GM12878 (cell line): ENCODE measurements around the gene ARVCF. TPM values are rescaled to one million over a fixed set of nuclear protein-coding genes. Genes with fewer than 3 reads are reported as not detected.

ENCODE experiments used
- ATAC-seq: fragments of 200-7000 bp; cut with Tn5 transposase; 3 replicates; pipeline ENCODE4 v1.9.1; 2020; ENCODE audit warnings: mild to moderate bottlenecking, moderate library complexity
- BruUV-seq: library from RNA; stranded (reverse); fragments of 400-500 nt; replicated peaks from 2 replicates; lab custom pipeline; 2021; lab: Mats Ljungman, UMichigan
- CTCF ChIA-PET: fragments of 300-600 bp; sonication (Branson Sonifier 250); formaldehyde crosslinking; extraction: SDS; loops from one replicate; lab custom pipeline; 2021; ENCODE audit warnings: inconsistent platforms; lab: Yijun Ruan, JAX
- POLR2A ChIA-PET: fragments of 350-600 bp; formaldehyde crosslinking; extraction: SDS; loops from one replicate; lab custom pipeline; 2021; ENCODE audit warnings: inconsistent platforms; lab: Charles Lee
- RAD21 ChIA-PET: fragments of 300-600 bp; sonication (Branson Sonifier 250); formaldehyde crosslinking; loops from one replicate; lab custom pipeline; 2023; ENCODE audit warnings: antibody characterized with exemption; ENCODE audit not compliant: unreplicated experiment; lab: Charles Lee
- SMC1A ChIA-PET: fragments of 300-600 bp; sonication (Branson Sonifier 250); formaldehyde crosslinking; loops from one replicate; lab custom pipeline; 2023; ENCODE audit not compliant: unreplicated experiment, uncharacterized antibody; lab: Charles Lee
- DNase-seq: peaks from one replicate; pipeline ENCODE4 v3.0.0-alpha.2; 2011; ENCODE audit warnings: low read depth, low spot score
- FAIRE-seq: peaks from 3 replicates; lab custom pipeline; 2011; peaks lifted over from hg19 to GRCh38; lab: Jason Lieb, UNC
- H2AFZ ChIP-seq: 2 replicates; pipeline ENCODE4 v1.6.0; 2011; ENCODE audit warnings: low read depth, low read length, control low read depth; ENCODE audit not compliant: control insufficient read depth
- H3K27ac ChIP-seq: 2 replicates; pipeline ENCODE4 v1.5.1; 2011; ENCODE audit warnings: control low read depth; ENCODE audit not compliant: control insufficient read depth, insufficient read depth
- H3K27me3 ChIP-seq, 2 experiments: replicated peaks in 1 of 2; 2 replicates each; pipeline versions ENCODE4 v1.6.0 to v1.6.1; 2011; ENCODE audit warnings: low read length in 1 of 2; ENCODE audit not compliant: control insufficient read depth in 2 of 2, insufficient read depth in 2 of 2
- H3K36me3 ChIP-seq, 2 experiments: 2 replicates each; pipeline ENCODE4 v1.5.1; 2011; ENCODE audit warnings: low read length in 1 of 2; ENCODE audit not compliant: control insufficient read depth in 2 of 2, insufficient read depth in 2 of 2
- H3K4me1 ChIP-seq: 2 replicates; pipeline ENCODE4 v1.6.1; 2011; ENCODE audit warnings: mild to moderate bottlenecking, low read length, moderate library complexity, mixed read lengths; ENCODE audit not compliant: control insufficient read depth, insufficient read depth
- H3K4me2 ChIP-seq: 2 replicates; pipeline ENCODE4 v1.6.0; 2011; ENCODE audit warnings: control low read depth; ENCODE audit not compliant: control insufficient read depth, insufficient read depth
- H3K4me3 ChIP-seq: fragments of 200-600 bp; sonication (generic); 2 replicates; pipeline ENCODE4 v1.5.1; 2016
- H3K79me2 ChIP-seq: 2 replicates; pipeline ENCODE4 v1.6.0; 2011; ENCODE audit warnings: low read length; ENCODE audit not compliant: control insufficient read depth, insufficient read depth
- H3K9ac ChIP-seq: 2 replicates; pipeline ENCODE4 v1.8.0; 2011; ENCODE audit warnings: low read length, control low read depth, mixed read lengths; ENCODE audit not compliant: control insufficient read depth, insufficient read depth
- H3K9me3 ChIP-seq: replicated peaks from 3 replicates; pipeline ENCODE4 v1.5.1; 2011; ENCODE audit warnings: mild to moderate bottlenecking, low read length; ENCODE audit not compliant: control insufficient read depth, insufficient read depth
- H4K20me1 ChIP-seq: 2 replicates; pipeline ENCODE4 v1.6.0; 2011; ENCODE audit not compliant: control insufficient read depth, insufficient read depth
- ATF2 ChIP-seq: IDR thresholded peaks from 2 replicates; pipeline ENCODE4 v1.6.1; 2012; ENCODE audit warnings: low read length, inconsistent platforms
- ATF7 ChIP-seq: fragments of 450-650 bp; IDR thresholded peaks from 2 replicates; pipeline ENCODE4 v1.6.1; 2016; ENCODE audit warnings: low read depth, mild to moderate bottlenecking
- GATAD2B ChIP-seq: fragments of 450-650 bp; conservative IDR thresholded peaks from 2 replicates; pipeline ENCODE4 v1.6.1; 2017; ENCODE audit warnings: low read depth, mild to moderate bottlenecking, moderate library complexity
- HDAC2 ChIP-seq: fragments of 200-600 bp; sonication (generic); IDR thresholded peaks from 2 replicates; pipeline ENCODE4 v1.6.1; 2017
- POU2F2 ChIP-seq: IDR thresholded peaks from 3 replicates; pipeline ENCODE4 v1.6.1; 2011; ENCODE audit warnings: low read depth, mild to moderate bottlenecking, low read length, borderline replicate concordance
- RAD51 ChIP-seq: fragments of 450-650 bp; IDR thresholded peaks from 2 replicates; pipeline ENCODE4 v1.6.1; 2016; ENCODE audit warnings: moderate library complexity, mild to moderate bottlenecking, inconsistent platforms
- RUNX3 ChIP-seq: IDR thresholded peaks from 2 replicates; pipeline ENCODE4 v1.6.1; 2012; ENCODE audit warnings: low read length, inconsistent platforms
- SMAD5 ChIP-seq: IDR thresholded peaks from 2 replicates; pipeline ENCODE4 v1.6.1; 2016; ENCODE audit warnings: antibody characterized with exemption, low read depth
- SREBF2 ChIP-seq: IDR thresholded peaks from 2 replicates; pipeline ENCODE4 v1.6.1; 2012; ENCODE audit warnings: mild to moderate bottlenecking, low read length
- ZBTB33 ChIP-seq: fragments of 450-650 bp; IDR thresholded peaks from 2 replicates; pipeline ENCODE4 v1.6.1; 2017; ENCODE audit warnings: mild to moderate bottlenecking
- ZNF622 ChIP-seq: fragments of 450-650 bp; IDR thresholded peaks from 2 replicates; pipeline ENCODE4 v1.6.1; 2017; ENCODE audit warnings: mild to moderate bottlenecking, inconsistent platforms
- WGBS: methylation state at CpG from one replicate; pipeline ENCODE4 v1.1.6; 2016; ENCODE audit warnings: low lambda C conversion rate; ENCODE audit not compliant: insufficient replicate concordance, insufficient coverage; ENCODE audit errors: missing lambda C conversion rate; 5-methylcytosine and 5-hydroxymethylcytosine counted together
- in situ Hi-C: fragments of 300-500 bp; cut with MboI; formaldehyde crosslinking; loops from 9 replicates; pipeline ENCODE4 v1.14.3; 2018; ENCODE audit warnings: mixed read lengths
- intact Hi-C: fragments of 100-400 bp; cut with micrococcal nuclease; formaldehyde crosslinking; loops from one replicate; pipeline ENCODE4 v1.14.2; 2022; ENCODE audit not compliant: unreplicated experiment
- polyA plus RNA-seq, 11 experiments: library from polyadenylated mRNA; depleted of rRNA in 4 of 11; unstranded in 6 of 11; stranded (reverse) in 5 of 11; fragments of >200 nt; fragmentation: Nextera tagmentation in 4 of 11; fragmentation: Illumina TruSeq in 1 of 11; extraction: Ambion mirVana in 4 of 11; extraction: Trizol in 1 of 11; gene quantifications; 1 replicate in 1 of 11; 2 replicates in 10 of 11; pipeline versions ENCODE4 v1.2.1 to v1.2.3, GENCODE V29; 2011 to 2016; ENCODE audit warnings: inconsistent platforms in 2 of 11, missing spikeins in 2 of 11, low read depth in 1 of 11
- total RNA-seq, 4 experiments: library from RNA; depleted of rRNA in 3 of 4; stranded (reverse); fragments of >200 nt in 3 of 4; fragmentation: Illumina TruSeq in 1 of 4; extraction: Trizol in 1 of 4; gene quantifications; 2 replicates each; pipeline versions ENCODE4 v1.2.1 to v1.2.3, GENCODE V29; 2013 to 2021
- TF ChIP-seq, protein P1 (sequence below): fragments of 450-650 bp; IDR thresholded peaks from 2 replicates; pipeline ENCODE4 v1.6.1; 2017; ENCODE audit warnings: borderline replicate concordance
- TF ChIP-seq, protein P2 (sequence below): IDR thresholded peaks from 2 replicates; pipeline ENCODE4 v1.6.1; 2011; ENCODE audit warnings: borderline replicate concordance, low read depth, mild to moderate bottlenecking, moderate library complexity, mixed read lengths, low read length; ENCODE audit not compliant: insufficient read depth; ENCODE audit errors: extremely low read length

ARVCF gene
- total and polyA plus RNA-seq, 10 of the 15 experiments (the other 5 are each of a cell fraction or from before 2014, with no cell fraction given), result 0.13 to 1.9 (median 1.0) TPM; not detected in 2

GRCh38 chr22:19961201-19961580 is 55.4 kb downstream of the ARVCF start:
- DNase-seq (no peak), FAIRE-seq (no peak), ATAC-seq (no peak)
- intact Hi-C loops, result no loop called here
- H3K9ac ChIP-seq, result no peak overlapping the region
- no peak overlapping the region for H3K4me3 ChIP-seq
- CTCF ChIA-PET, result no interaction called here
- H3K27me3 ChIP-seq, result no peaks in the 10 kb centered on the region
- H3K79me2 ChIP-seq, result no peaks in the 10 kb centered on the region
- H3K9me3 ChIP-seq, result no peaks in the 10 kb centered on the region
- WGBS, result 84% methylated on average over 9 of the region's 9 CpGs
- in situ Hi-C loops, result no loop called here
- RAD21 ChIA-PET, result no interaction called here
- H3K27ac ChIP-seq, result no peak overlapping the region
- no peak overlapping the region for H3K4me2 ChIP-seq
- no peaks in the 10 kb centered on the region for H3K4me1 ChIP-seq
- no peak overlapping the region for H2AFZ ChIP-seq
- POLR2A ChIA-PET, result no interaction called here
- BruUV-seq, result no TSS peak
- SMC1A ChIA-PET, result no interaction called here
- peaks cover 0 to 3% of the 10 kb centered on the region in 2 experiments; a peak in 2 of 4 replicates for H3K36me3 ChIP-seq
- H4K20me1 ChIP-seq, result no peaks in the 10 kb centered on the region
- TF ChIP-seq GATAD2B, result no peak
- no peak for TF ChIP-seq RUNX3
- no peak for TF ChIP-seq ATF7
- no peak for TF ChIP-seq SMAD5
- TF ChIP-seq ZNF622, result no peak
- TF ChIP-seq SREBF2, result no peak
- no peak for TF ChIP-seq POU2F2
- no peak for TF ChIP-seq RAD51
- TF ChIP-seq, protein P1, sequence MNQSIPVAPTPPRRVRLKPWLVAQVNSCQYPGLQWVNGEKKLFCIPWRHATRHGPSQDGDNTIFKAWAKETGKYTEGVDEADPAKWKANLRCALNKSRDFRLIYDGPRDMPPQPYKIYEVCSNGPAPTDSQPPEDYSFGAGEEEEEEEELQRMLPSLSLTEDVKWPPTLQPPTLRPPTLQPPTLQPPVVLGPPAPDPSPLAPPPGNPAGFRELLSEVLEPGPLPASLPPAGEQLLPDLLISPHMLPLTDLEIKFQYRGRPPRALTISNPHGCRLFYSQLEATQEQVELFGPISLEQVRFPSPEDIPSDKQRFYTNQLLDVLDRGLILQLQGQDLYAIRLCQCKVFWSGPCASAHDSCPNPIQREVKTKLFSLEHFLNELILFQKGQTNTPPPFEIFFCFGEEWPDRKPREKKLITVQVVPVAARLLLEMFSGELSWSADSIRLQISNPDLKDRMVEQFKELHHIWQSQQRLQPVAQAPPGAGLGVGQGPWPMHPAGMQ, result no peak
- no peak for TF ChIP-seq ATF2
- TF ChIP-seq, protein P2, sequence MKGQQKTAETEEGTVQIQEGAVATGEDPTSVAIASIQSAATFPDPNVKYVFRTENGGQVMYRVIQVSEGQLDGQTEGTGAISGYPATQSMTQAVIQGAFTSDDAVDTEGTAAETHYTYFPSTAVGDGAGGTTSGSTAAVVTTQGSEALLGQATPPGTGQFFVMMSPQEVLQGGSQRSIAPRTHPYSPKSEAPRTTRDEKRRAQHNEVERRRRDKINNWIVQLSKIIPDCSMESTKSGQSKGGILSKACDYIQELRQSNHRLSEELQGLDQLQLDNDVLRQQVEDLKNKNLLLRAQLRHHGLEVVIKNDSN, result no peak
- no peak for TF ChIP-seq HDAC2
- no peak for TF ChIP-seq ZBTB33
- TF ChIP-seq, all 136 proteins: peak for 0
